Muscle layer of colon (tissue), 2 donors: ENCODE results near the gene SPATA2.
"Not testable (repeated sequence)": the region's sequence is repeated elsewhere in the genome, so short reads cannot be mapped to it uniquely, and the experiment has no call there.

ENCODE experiments used
- H3K27ac ChIP-seq: one replicate; pipeline ENCODE4 v1.7.0; 2013; ENCODE audit warnings: low read depth, mild to moderate bottlenecking, low read length, moderate library complexity
- H3K27me3 ChIP-seq, 2 donors: one replicate each; pipeline ENCODE4 v1.7.0; 2013; ENCODE audit warnings: low read length in 2 of 2, mild to moderate bottlenecking in 2 of 2; ENCODE audit not compliant: insufficient read depth in 2 of 2, control insufficient read depth in 1 of 2
- H3K36me3 ChIP-seq: one replicate; pipeline ENCODE4 v1.7.0; 2013; ENCODE audit warnings: mild to moderate bottlenecking, low read length; ENCODE audit not compliant: insufficient read depth
- H3K4me1 ChIP-seq: one replicate; pipeline ENCODE4 v1.7.0; 2013; ENCODE audit warnings: mild to moderate bottlenecking, low read length; ENCODE audit not compliant: insufficient read depth
- H3K4me3 ChIP-seq, 2 donors: one replicate each; pipeline ENCODE4 v1.7.0; 2013; ENCODE audit warnings: low read length in 2 of 2, low read depth in 1 of 2, mild to moderate bottlenecking in 1 of 2, moderate library complexity in 1 of 2
- H3K9ac ChIP-seq: one replicate; pipeline ENCODE4 v1.7.0; 2013; ENCODE audit warnings: low read length
- H3K9me3 ChIP-seq: one replicate; pipeline ENCODE4 v1.7.0; 2013; ENCODE audit warnings: mild to moderate bottlenecking, low read length
- donor health status: abdominal sarcoma.
- donor health status: Adenocarcinoma of cecum.

Gene SPATA2

GRCh38 chr20:49915380-49916145 lies at the start of gene SPATA2:
SPATA2 (minus strand) TSS chr20:49915529; CDS start chr20:49908490, 7,039 bp downstream.
- H3K9me3 ChIP-seq = no peaks in the 10 kb centered on the region
- H3K4me1 ChIP-seq = peaks cover 19% of the 10 kb centered on the region
- peak within 1 kb of the TSS; percentile 100 for H3K4me3 ChIP-seq
- H3K27me3 ChIP-seq = no peaks in the 10 kb centered on the region
- no peaks in the 10 kb centered on the region for H3K36me3 ChIP-seq
- peak within 1 kb of the TSS; percentile 100 for H3K27ac ChIP-seq
- H3K9ac ChIP-seq = peak within 1 kb of the TSS; percentile 75

- no peaks in the 10 kb centered on the region for H3K9me3 ChIP-seq
These were observed 46.1 kb upstream of the SPATA2 start for GRCh38 chr20:49961413-49961812.

GRCh38 chr20:49957089-49957938 lies 42.0 kb upstream of the SPATA2 start:
- peaks cover 25% of the 10 kb centered on the region for H3K36me3 ChIP-seq

More at GRCh38 chr20:49961413-49961812, 46.1 kb upstream of the SPATA2 start:
- no peak overlapping the region for H3K27ac ChIP-seq
- H3K36me3 ChIP-seq = no peaks in the 10 kb centered on the region
- H3K4me3 ChIP-seq = no peak overlapping the region
- no peaks in the 10 kb centered on the region for H3K4me1 ChIP-seq
- no peak overlapping the region for H3K9ac ChIP-seq
- H3K27me3 ChIP-seq = no peaks in the 10 kb centered on the region

GRCh38 chr20:49956689-49957088 lies 41.4 kb upstream of the SPATA2 start:
- peaks cover 31% of the 10 kb centered on the region for H3K36me3 ChIP-seq
- no peaks in the 10 kb centered on the region for H3K4me1 ChIP-seq
- H3K9ac ChIP-seq = no peak overlapping the region
- H3K9me3 ChIP-seq = no peaks in the 10 kb centered on the region
- no peak overlapping the region for H3K4me3 ChIP-seq
- H3K27ac ChIP-seq = no peak overlapping the region
- no peaks in the 10 kb centered on the region for H3K27me3 ChIP-seq

More at GRCh38 chr20:49957089-49957938, 42.0 kb upstream of the SPATA2 start:
- not testable (repeated sequence) for H3K9me3 ChIP-seq, H3K9ac ChIP-seq, H3K4me3 ChIP-seq, H3K4me1 ChIP-seq, H3K27ac ChIP-seq, H3K27me3 ChIP-seq

GRCh38 chr20:49955830-49956396 lies 40.6 kb upstream of the SPATA2 start:
- not testable (repeated sequence) for H3K4me1 ChIP-seq, H3K9me3 ChIP-seq, H3K9ac ChIP-seq, H3K4me3 ChIP-seq, H3K27me3 ChIP-seq, H3K27ac ChIP-seq
- peaks cover 38% of the 10 kb centered on the region for H3K36me3 ChIP-seq

GRCh38 chr20:49955167-49955566 lies 39.8 kb upstream of the SPATA2 start:
- Histone ChIP-seq H3K36me3 (peaks cover 45% of the 10 kb centered on the region), H3K9me3 (no peaks in the 10 kb centered on the region), H3K27ac (no peak overlapping the region), H3K4me3 (no peak overlapping the region), H3K9ac (no peak overlapping the region), H3K27me3 (no peaks in the 10 kb centered on the region), H3K4me1 (no peaks in the 10 kb centered on the region)

GRCh38 chr20:49951151-49951550 lies 35.8 kb upstream of the SPATA2 start:
- H3K4me3 ChIP-seq = no peak overlapping the region
- peaks cover 68% of the 10 kb centered on the region for H3K36me3 ChIP-seq
- H3K9me3 ChIP-seq = no peaks in the 10 kb centered on the region
- H3K27me3 ChIP-seq = no peaks in the 10 kb centered on the region
- no peaks in the 10 kb centered on the region for H3K4me1 ChIP-seq
- H3K9ac ChIP-seq = no peak overlapping the region
- H3K27ac ChIP-seq = no peak overlapping the region

- Histone ChIP-seq H3K9me3 (no peaks in the 10 kb centered on the region), H3K27ac (no peak overlapping the region), H3K4me1 (no peaks in the 10 kb centered on the region), H3K9ac (no peak overlapping the region), H3K36me3 (peaks cover 72% of the 10 kb centered on the region), H3K4me3 (no peak overlapping the region), H3K27me3 (no peaks in the 10 kb centered on the region)
These were observed 33.6 kb upstream of the SPATA2 start for GRCh38 chr20:49948809-49949507.

- Histone ChIP-seq H3K27ac (no peak overlapping the region), H3K4me1 (no peaks in the 10 kb centered on the region), H3K9me3 (no peaks in the 10 kb centered on the region), H3K36me3 (peaks cover 66% of the 10 kb centered on the region), H3K4me3 (no peak overlapping the region), H3K9ac (no peak overlapping the region), H3K27me3 (no peaks in the 10 kb centered on the region)
These were observed 32.8 kb upstream of the SPATA2 start for GRCh38 chr20:49948178-49948577.

GRCh38 chr20:49945701-49946477 lies 30.6 kb upstream of the SPATA2 start:
- no peak overlapping the region for H3K9ac ChIP-seq
- no peak overlapping the region for H3K4me3 ChIP-seq
- H3K36me3 ChIP-seq = peaks cover 57% of the 10 kb centered on the region
- H3K4me1 ChIP-seq = no peaks in the 10 kb centered on the region
- no peaks in the 10 kb centered on the region for H3K27me3 ChIP-seq
- no peak overlapping the region for H3K27ac ChIP-seq
- H3K9me3 ChIP-seq = no peaks in the 10 kb centered on the region
